Measurements from ENCODE around the gene KDM4B.

The KDM4B gene

DNA sequence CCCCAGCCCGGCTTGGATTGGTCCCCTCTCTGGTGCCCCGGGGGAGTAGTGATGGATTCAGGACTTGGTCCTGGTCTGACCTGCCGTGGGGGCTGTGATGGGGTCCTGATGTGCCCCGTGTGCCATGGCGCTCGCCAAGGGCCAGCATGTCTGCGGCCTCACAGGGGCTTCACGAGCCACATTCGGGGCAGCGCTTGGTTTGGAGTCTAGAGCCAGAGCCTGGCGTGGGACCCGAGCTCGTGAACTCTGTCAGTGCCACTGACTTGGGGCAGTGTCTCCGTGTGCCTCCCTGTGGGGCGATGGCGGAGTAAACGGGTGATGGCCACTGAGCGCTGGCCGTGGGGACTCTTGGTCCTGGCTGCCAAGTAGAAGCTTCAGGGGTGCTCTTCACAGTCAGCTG, 17.1 kb downstream of the KDM4B start:
- DNase-seq = no peak

DNA sequence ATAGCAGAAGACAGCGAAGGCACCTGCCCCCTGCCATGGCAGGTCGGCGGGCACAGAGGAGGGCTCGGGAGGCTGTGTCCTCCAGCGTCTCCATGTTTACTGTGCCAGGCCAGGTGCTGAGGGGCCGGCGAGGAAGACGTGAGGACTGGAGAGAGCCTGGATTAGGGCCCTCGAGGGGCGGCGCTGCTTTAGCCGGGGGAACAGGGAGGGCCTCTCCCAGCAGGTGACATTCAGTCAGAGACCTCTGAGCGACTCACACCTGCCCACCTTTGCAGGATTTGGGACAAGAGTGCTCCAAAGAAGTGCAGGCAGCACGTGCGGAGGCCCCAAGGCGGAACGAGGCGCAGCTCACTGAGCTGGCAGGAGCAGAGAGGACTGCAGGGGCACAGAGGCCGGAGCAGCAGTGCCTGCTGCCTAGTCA, 17.6 kb downstream of the KDM4B start:
- DNase-seq = no peak

DNA sequence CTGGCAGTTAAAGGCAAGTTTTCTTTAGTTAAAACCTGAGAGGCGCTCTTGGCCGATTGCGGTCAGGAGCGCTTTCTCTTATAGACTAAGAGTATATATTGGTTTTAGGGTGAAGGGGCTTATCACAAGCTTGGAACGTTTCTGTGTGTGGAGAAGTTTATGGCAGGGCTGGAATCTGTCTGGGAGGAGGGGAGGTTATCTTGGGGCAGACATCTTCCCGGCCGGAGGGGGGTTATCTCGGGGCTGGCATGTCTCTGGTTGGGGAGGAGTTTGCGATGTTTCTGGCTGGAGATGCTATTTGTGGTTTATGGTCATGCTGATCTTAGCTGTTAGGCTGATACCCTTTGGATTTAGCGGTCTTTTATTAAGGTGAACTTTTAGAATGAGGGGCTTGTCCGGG, 18.3 kb downstream of the KDM4B start:
- DNase-seq = no peak

DNA sequence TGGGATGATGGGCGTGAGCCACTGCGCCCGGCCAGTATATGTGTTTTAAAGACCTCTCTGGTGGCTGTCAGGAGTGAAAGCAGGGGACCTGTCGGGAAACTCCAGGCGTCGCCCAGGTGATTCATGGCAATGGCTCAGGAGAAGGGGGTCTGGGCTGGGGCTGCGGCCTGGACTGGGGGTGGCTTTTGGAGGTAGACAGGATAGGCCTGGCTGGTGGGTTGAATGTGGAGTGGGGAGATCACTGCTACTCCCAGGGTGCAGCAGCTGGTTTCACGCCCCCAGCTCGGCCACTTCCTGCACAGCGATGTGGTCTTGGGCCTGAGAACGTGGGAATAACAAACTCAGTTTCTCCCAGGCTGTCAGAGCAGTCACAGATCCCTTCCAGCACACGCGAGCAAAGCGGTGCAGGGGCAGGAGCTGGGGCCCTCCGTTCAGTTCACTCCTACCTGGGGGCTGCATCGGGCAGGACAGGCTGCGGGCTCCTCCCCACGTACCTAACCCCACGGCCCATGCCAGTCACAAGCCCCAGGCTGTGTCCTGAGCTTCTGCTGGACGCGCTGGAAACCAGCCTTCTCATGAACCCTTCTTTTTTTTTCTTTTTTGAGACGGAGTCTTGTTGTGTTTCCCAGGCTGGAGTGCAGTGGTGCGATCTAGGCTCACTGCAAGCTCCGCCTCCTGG, 18.9 kb downstream of the KDM4B start:
- DNase-seq = no peak

DNA sequence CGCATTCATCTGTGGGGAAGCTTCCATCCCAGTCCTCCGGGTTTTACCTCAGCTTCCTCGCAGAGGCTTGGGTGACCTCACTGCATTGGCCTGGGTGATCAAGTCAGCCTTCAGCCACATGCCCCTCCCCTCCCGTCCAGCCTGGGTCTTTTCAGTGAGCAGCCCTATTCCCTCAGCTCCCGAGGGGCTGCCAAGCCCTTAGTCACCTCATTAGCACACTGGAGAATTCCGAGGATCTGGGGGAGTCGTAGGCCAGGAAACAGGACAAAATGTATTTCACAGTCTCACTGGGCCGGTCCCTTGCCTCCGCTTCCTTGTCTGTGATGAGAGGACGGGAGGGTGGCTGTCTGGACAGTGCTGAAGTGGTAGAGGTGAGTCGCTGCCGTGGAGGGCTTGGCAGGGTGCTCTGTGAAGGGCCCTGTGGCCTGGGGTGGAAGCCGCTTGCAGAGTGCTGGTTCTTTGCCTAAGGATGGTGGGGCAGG, 19.9 kb downstream of the KDM4B start:
- DNase-seq = no peak

DNA sequence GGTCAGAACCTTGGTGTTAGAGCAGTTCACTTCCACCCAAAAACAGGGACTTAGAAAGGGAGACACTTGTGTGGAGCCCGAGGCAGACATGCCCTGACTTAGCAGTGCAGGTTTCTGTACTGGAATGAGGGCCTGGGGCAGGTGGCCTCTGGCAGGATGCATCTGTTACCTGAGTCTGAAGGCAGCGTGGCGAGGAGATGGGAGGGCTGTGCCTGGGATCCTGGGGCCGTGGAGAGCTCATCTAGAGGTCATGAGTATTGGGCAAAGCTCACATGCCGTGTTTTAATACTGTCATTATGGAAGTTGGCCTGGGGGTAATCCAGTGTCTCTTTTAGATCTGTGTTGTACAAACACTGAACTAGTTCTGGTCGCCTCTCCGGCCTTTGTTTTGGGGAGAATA, 21.4 kb downstream of the KDM4B start:
- DNase-seq = no peak

DNA sequence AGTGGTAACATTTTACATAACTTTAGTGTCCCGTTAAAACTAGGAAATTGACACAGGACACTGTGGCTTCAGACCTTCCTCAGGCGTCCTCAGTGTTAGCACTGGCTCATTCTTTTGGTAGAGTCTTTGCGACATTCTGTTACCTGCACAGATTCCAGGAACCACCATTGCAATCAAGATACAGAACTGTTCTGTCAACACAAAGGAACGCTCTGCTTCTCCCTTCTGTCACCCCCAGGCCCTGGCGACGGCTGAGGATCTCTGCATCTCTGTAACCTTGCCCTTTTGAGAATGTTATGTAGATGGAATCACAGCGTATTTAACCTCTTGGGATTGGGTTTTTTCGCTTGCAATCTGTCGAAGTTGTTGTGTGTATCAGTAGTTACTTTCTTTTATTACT, 22.6 kb downstream of the KDM4B start:
- DNase-seq = no peak

DNA sequence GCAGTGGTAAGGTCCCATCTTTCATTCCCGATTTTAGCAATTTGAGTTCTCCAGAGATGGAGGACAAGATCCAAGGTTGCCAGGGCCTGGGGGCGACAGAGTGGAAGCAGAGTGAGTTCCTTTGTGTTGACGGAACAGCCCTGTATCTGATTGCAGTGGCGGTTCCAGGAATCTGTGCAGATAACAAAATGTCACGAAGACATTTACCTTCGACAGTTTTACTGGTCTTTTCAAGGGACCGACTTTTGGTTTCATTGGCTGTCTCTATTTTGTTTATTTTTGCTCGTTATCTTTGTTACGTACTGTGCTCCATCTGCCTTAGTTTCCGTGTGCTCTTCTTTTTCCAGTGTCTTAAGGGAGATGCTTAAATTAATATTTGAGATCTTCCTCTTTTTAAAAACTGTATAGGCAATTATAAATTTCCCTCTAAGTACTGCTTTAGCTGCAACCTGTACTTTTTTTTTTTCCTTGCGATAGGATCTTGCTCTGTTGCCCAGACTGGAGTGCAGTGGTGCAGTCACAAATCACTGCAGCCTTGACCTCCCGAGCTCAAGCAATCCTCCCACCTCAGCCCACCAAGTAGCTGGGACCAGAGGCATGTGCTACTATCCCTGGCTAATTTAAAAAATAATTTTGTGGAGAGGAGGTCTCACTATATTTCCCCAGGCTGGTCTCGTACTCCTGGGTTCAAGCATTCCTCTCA, 23.2 kb downstream of the KDM4B start:
- DNase-seq = no peak

DNA sequence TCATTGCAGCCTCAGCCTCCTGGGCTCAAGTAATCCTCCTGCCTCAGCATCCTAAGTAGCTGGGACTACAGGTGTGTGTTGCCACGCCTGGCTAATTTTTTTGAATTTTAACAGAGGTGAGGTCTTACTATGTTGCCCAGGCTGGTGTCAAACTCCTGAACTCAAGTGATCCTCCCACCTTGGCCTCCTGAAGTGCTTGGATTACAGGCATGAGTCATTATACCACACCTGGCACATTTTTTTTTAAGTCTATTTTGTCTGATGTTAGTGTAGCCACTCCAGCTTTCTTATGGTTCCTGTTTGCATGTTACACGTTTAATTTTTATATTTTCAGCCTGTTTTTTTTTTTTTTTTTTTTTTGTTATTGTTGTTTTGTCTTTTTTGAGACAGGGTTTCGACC, 24.8 kb downstream of the KDM4B start:
- DNase-seq = no peak

DNA sequence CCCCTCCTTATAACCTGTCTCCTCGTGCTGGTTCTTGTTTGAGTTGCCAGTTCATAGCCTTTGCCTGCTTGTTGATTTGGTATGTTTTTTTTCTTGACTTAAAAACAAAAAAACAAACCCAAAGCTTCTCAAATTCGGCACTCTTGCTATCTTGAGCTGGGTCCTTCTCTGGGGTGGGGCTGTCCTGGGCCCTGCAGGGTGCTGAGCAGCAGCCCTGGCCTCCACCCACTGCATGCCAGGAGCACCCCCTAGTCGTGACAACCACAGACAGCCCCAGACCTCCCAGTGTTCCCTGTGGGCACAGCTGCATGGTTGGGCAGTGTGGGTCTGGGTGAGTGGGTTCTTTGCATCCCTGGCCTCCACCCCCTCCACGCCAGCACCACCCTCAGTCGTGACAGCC, 27.8 kb downstream of the KDM4B start:
- no peak for DNase-seq

DNA sequence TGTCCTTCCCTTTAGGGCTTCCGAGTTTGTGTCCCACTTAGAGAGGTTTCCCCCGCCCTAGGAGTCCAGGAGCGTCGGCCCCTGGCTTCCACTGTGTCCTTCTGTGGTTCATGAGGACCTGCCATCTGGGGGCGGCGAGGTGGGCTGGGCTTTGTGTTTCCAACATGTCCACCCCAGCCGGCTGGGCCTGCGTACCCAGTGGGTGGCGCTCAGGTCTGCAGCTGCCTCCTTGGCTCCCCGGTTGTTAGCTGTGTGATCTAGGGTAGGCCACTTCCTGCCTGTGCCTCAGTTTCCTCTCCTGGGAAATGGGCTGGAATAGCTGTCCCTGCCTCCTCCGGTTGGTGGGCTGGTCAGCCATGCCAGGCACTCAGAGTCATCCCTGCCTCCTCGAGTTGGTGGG, 28.4 kb downstream of the KDM4B start:
- DNase-seq = no peak

DNA sequence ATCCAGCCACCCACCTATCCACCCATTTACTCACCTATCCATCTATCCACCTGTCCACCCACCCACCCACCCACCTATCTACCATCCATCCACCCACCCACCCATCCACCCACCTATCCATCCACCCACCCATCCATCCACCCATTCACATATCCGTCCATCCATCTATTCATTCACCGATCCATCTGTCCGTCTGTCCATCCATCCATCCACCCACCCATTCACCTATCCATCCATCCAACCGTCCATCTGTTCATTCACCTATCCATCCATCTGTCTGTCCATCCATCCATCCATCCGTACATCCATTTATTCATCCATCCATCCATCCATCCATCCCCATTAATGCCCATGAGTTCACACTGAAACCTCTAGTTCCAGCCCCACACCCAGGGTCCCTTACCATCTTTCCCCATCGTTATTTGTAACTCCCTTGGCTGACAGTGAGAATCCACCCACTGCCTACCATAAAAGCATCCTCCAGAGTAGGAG, 31.3 kb downstream of the KDM4B start:
- DNase-seq = no peak

DNA sequence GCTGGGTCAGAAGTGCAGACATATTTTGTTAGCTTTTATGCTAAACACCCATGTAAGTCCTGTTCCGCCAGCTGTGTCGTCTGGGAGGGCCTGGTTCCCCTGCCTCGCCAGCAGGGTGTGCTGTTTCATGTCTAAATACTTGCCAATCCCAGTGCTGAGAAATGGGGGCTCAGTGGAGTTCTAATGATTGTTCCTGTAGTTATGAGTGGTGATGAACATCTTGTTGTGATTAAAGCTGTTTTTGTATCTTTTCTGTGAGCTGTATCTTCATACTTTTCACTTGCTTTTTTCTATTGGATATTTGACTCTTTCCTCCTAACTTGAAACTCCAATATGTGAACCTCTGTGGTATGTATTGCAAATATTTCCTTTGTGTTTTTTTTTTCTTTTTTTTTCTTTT, 32.7 kb downstream of the KDM4B start:
- DNase-seq = peak; percentile 56

DNA sequence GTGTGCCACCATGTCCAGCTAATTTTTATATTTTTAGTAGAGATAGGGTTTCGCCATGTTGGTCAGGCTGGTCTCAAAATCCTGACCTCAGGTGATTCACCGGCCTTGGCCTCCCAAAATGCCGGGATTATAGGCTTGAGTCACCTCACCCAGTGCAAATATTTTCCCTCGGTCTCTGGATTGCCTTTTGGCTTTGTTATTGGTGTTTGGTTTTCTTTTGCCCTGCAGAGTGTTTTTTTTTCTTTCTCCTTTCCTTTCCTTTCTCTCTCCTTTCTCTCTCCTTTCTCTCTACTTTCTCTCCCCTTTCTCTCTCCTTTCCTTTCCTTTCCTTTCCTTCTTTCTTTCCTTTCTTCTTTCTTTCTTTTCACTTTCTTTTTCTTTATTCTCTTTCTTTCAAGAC, 33.2 kb downstream of the KDM4B start:
- no peak for DNase-seq

DNA sequence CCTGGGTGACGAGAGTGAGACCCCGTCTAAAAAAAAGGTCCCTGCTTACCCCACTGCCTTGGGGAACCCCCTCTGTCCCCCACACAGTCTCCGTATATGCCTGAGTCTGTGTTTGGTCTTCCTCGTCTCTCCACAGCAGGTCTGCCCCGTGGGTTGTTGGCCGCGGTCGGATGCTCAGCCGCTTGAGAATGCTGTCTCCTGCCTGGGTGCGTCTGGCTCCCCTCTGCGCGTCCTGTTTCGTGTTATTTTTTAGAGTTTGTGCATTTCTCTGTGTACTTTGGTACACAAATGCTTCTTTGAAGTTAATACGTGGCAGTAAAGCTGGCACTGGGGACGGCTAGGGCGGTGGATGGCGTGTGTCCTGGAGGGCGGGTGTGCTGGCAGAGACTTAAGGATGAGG, 34.9 kb downstream of the KDM4B start:
- DNase-seq = no peak

DNA sequence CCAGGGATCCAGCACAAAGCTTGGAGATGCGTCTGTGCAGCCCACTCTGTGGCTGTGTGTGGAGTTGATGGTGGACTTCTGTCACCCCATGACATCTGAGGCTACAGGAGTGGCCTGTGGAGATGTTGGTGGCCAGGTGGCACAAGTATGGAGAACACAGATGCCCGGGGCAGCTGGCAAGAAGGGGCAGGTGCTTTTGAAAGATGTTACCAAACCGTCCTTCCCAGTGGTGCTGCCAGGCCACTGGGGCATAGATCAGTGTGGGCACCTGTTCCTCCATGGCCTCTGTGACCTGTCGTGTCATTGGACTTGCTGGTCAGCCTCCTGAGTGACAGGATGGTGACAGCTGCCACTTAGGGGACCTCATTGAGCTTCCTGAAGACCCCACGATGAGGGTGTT, 36.2 kb downstream of the KDM4B start:
- no peak for DNase-seq

DNA sequence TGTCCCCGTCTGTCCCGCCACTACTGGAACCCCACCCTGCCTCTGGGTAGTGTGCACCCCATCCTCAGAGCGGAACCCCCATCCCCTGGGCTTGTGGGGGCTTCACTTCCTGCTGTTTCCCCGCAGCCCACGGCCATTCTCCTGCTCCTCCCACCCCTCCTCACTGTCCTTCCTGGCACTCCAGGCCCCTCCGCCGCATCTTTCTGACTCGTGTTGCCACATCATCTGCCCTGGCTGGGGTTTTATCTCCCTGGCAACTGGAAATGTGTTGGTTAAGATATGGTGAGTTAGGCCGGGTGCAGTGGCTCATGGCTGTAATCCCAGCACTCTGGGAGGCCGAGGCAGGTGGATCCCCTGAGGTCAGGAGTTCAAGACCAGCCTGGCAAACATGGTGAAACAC, 37.3 kb downstream of the KDM4B start:
- no peak for DNase-seq

DNA sequence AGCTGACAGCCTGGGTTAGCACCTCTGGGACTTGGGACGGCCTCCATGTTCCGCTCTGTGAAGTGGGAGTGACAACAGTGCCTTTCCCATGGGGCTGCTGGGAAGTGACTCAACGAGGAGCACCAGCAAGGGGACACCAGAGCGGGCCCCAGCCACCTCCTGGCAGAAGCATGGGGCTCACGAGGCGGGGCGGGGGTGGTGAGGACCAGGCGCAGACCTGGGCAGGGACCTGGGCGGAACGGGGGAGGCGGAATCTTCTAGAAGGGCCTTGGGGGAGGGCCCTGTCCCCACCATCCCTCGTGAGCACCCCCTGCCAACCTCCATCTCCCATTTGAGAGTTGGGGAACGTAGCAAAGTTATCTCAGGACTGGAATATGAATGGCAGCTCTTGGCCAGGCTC, 37.9 kb downstream of the KDM4B start:
- no peak for DNase-seq

DNA sequence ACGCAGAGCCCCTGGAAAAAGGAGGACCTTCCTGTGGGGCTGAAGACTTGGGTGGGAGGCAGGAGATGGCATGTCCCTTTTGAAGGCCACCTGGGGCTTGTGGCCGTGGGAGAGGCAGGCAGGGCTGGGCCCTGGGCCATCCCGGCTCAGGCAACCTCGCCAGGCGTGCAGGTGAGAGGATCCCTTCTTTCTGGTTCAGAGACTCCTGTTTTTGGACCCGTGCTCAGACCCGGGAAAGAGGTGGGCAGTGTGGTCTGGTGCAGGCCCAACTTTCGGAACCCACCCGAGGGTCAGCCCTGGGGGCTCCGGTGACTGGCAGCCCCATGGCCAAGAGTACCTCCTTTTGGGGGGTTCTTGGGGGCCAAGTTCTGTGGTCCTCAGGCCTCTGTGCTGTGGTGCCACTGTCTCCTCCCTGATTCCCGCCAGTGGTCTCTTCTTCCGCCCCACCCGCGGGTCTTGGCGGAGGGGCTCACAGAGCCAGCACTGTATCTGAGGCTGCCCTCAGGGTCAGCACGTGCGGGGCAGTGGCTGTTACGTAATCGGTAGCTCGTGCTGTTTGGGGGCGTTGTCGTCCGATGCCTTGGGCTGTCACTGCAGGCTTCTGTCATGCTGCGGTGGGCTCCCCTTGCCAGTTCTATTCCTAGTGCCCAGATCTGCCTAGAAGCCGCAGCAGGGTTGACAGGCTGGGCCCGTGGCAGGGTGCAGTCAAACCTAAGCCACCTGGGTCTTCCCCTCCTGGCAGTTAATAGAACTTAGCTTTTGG, 42.7 kb downstream of the KDM4B start:
- no peak for DNase-seq

DNA sequence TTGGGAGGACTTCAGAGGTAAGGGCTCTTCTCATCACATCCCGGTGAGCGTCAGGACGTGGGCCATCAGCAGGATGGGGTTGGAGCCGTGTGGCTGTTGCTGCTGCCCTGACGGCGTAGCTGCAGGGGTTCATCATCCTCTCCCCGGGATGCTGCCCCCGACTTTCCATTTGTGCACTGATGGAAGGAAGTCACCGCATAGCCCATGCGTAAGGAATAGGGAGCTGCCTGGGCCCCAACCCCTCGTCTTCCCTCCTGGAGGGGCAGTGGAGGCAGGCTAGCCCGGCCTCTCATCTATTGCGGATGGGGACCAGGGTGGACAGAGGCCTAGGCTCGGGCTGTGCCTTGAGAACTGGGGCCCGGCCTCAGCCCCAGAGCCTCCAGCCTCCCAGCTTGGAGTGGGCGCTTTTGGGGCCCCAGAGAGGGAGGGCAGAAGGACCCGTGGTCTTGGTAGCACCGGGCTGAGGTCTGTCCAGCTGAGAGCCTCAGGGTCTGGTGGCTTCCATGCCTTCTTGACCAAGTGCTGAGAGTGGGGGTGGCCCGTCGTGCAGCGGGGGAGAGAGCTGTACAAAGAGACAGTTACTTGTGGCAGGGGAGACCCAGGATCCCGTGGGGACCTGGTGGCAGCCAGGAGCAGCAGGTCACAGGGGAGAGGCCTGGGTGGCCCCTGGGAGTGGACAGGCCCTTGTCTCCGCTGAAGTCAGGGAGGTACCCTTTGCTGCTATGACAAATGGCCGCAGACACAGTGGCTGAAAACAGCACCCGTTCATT, 44.0 kb downstream of the KDM4B start:
- no peak for DNase-seq

DNA sequence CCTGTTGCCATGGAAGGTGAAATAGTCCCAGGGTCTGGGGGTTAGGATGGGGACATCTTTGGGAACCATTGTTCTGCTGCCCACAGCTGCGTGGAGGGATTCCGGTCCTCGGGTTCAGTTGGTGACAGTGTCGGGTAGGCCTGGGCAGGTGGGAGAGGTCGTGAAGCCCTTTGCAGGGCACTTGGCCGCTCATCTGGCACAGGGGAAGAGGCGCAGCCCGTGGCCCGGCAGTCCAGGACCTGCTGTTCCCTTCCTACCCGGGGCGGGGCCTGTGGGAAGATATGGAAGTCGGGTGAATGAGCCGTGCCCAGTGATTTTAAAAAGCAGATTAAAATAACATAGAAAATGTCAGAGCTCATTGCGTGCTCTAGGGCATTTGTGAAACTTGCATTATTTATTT, 44.8 kb downstream of the KDM4B start:
- no peak for DNase-seq

DNA sequence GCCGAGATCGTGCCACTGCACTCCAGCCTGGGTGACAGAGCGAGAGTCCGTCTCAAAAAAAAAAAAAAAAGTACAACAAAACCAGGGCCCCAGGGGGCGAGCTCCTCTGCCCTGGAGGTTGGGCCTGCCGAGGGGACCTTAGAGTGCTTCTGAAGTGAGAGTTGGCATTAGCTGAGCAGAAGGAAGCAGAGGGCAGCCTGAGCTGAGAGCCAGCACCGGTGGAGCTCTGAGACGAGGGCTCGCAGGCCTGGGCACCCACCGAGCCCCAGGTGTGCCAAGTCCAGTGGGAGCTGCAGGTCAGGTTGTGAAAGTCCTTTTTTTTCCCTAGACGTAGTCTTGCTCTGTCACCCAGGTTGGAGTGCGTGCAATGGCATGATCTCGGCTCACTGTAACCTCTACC, 46.0 kb downstream of the KDM4B start:
- DNase-seq = no peak

DNA sequence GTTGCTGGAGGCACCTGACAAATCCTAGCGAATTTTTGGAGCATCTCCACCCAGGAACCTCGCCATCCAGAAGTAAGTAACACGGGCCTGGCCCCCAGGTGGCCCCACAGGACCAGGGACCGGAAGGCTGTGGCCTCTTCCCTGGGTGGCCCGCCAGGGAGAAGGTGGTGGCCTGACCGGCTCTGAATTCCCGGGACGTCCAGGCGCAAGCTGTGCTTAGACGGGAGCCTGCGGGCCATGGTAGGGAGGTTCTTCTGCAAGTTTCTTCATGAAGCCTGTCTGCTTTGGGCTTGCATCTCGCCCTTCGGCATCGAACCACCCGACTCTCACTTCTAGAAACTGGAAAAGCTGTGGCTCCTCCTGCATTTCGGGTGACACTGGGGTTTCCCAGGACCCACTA, 47.4 kb downstream of the KDM4B start:
- no peak for DNase-seq
